ENCODE data around the gene FBXO39. TPM values are rescaled to one million over a fixed set of nuclear protein-coding genes. Genes with fewer than 3 reads are reported as not detected.

The FBXO39 gene
- total RNA-seq, 1 experiment from 2014 or later: not detected

DNA sequence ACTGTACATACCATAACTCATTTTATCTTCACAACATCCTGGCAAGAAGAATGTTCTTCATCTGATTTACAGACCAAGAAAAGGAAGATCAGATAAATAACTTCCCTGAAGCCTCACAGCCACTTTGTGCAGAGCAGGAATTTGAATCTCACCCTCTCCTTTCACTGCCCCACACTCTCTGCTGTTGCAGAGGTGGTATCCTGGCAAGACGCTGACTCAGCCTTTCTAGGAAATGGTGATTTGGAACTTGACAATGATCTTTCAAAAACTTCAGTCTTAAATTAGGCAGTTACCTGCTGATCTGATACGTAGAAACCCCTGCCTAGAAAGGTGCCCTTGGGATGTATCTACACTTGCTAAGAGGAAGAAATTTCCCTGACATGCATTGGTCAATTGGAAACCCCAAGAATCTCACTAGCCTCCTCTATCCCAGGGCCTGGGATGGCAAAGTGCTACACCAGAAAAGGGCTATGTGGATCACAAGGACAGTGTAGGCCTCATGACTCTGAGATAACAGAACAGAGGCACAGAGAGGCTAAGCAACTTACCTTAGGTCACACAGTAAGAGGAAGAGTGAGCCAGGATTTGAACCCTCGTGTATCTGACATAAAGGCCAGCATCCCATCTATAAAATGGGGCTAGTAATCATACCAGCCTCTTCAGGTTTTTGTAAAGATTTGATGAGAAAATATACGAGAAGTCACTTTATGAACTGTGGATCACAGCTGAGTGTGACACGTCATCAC is 17.9 kb downstream of the FBXO39 start (continued):
- TF ChIP-seq, protein P1, sequence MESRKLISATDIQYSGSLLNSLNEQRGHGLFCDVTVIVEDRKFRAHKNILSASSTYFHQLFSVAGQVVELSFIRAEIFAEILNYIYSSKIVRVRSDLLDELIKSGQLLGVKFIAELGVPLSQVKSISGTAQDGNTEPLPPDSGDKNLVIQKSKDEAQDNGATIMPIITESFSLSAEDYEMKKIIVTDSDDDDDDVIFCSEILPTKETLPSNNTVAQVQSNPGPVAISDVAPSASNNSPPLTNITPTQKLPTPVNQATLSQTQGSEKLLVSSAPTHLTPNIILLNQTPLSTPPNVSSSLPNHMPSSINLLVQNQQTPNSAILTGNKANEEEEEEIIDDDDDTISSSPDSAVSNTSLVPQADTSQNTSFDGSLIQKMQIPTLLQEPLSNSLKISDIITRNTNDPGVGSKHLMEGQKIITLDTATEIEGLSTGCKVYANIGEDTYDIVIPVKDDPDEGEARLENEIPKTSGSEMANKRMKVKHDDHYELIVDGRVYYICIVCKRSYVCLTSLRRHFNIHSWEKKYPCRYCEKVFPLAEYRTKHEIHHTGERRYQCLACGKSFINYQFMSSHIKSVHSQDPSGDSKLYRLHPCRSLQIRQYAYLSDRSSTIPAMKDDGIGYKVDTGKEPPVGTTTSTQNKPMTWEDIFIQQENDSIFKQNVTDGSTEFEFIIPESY (IDR thresholded peaks at IDR 0.05; ENCODE audit: extremely low read depth, insufficient replicate concordance, low read length): no peak
- TF ChIP-seq, protein P2, sequence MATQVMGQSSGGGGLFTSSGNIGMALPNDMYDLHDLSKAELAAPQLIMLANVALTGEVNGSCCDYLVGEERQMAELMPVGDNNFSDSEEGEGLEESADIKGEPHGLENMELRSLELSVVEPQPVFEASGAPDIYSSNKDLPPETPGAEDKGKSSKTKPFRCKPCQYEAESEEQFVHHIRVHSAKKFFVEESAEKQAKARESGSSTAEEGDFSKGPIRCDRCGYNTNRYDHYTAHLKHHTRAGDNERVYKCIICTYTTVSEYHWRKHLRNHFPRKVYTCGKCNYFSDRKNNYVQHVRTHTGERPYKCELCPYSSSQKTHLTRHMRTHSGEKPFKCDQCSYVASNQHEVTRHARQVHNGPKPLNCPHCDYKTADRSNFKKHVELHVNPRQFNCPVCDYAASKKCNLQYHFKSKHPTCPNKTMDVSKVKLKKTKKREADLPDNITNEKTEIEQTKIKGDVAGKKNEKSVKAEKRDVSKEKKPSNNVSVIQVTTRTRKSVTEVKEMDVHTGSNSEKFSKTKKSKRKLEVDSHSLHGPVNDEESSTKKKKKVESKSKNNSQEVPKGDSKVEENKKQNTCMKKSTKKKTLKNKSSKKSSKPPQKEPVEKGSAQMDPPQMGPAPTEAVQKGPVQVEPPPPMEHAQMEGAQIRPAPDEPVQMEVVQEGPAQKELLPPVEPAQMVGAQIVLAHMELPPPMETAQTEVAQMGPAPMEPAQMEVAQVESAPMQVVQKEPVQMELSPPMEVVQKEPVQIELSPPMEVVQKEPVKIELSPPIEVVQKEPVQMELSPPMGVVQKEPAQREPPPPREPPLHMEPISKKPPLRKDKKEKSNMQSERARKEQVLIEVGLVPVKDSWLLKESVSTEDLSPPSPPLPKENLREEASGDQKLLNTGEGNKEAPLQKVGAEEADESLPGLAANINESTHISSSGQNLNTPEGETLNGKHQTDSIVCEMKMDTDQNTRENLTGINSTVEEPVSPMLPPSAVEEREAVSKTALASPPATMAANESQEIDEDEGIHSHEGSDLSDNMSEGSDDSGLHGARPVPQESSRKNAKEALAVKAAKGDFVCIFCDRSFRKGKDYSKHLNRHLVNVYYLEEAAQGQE (IDR thresholded peaks at IDR 0.05; ENCODE audit: low read depth): no peak

- H3K4me3 ChIP-seq (replicated peaks in 1 of 2; ENCODE audit: low read depth in 1 of 2, low read length in 2 of 2): no peak overlapping the region
- DNase-seq (ENCODE audit: low read depth, low spot score) (no peak), ATAC-seq (no peak)
- no peaks in the 10 kb centered on the region for H3K4me1 ChIP-seq (ENCODE audit: control insufficient read depth in 1 of 2, insufficient read depth in 2 of 2, low read length in 2 of 2)
- ChIA-PET CTCF (interaction anchor here (0.7 kb wide), 1 partner anchor 48 kb away, joined by 3 read pairs; no protein-coding TSS in a partner anchor), RAD21 (ENCODE audit: low non-redundant PET in 1 of 2, low total read pairs in 2 of 2, uncharacterized antibody in 2 of 2, unreplicated experiment in 2 of 2) (no interaction called here), POLR2A (no interaction called here)
- H3K9me2 ChIP-seq (ENCODE audit: insufficient read depth): no peaks in the 10 kb centered on the region
- H3K9me3 ChIP-seq (ENCODE audit: control insufficient read depth in 1 of 2, insufficient read depth in 1 of 2, low read depth in 1 of 2, low read length in 2 of 2): no peaks in the 10 kb centered on the region
- H2AFZ ChIP-seq (ENCODE audit: low read depth, low read length, poor library complexity, severe bottlenecking): no peak overlapping the region
- BruUV-seq (replicated peaks): no TSS peak
- H3K27me3 ChIP-seq (ENCODE audit: insufficient read depth, low read length): peaks cover 27% of the 10 kb centered on the region; the same call in 1 of the 2 replicates
- H3K79me2 ChIP-seq (ENCODE audit: insufficient read depth, low read length): no peaks in the 10 kb centered on the region
- no peak overlapping the region for H3K4me2 ChIP-seq (ENCODE audit: low read length)
- no peak overlapping the region for H3K27ac ChIP-seq (ENCODE audit: low read depth, low read length)
- H3K9ac ChIP-seq (ENCODE audit: low read length): no peak overlapping the region
- no peaks in the 10 kb centered on the region for H4K20me1 ChIP-seq (ENCODE audit: insufficient read depth)
- no peaks in the 10 kb centered on the region for H3K36me3 ChIP-seq (ENCODE audit: control insufficient read depth in 1 of 2, insufficient read depth in 2 of 2, low read length in 2 of 2)
- intact Hi-C loops (cut with micrococcal nuclease): no loop called here
- TF ChIP-seq ELF1 (IDR thresholded peaks at IDR 0.05; ENCODE audit: borderline replicate concordance, low read depth) (no peak), JUND (IDR thresholded peaks at IDR 0.05) (no peak), CTCF (IDR thresholded peaks at IDR 0.05 in 2 of 3, conservative IDR thresholded peaks at IDR 0.05 in 1 of 3; ENCODE audit: borderline replicate concordance in 1 of 3, insufficient read depth in 1 of 3, low read depth in 2 of 3, low read length in 2 of 3) (no peak), TCF7L2 (IDR thresholded peaks at IDR 0.05; ENCODE audit: borderline replicate concordance, extremely low read depth, insufficient read depth, insufficient read length) (no peak), FOSL1 (IDR thresholded peaks at IDR 0.05; ENCODE audit: low read depth) (no peak), POLR2A (IDR thresholded peaks at IDR 0.05; ENCODE audit: borderline replicate concordance, extremely low read depth, insufficient read depth, insufficient read length) (no peak), MAX (IDR thresholded peaks at IDR 0.05) (no peak), ZNF274 (IDR thresholded peaks at IDR 0.05; ENCODE audit: low read depth, low read length) (no peak)
- TF ChIP-seq, protein P1 (IDR thresholded peaks at IDR 0.05; ENCODE audit: extremely low read depth, insufficient replicate concordance, low read length): no peak
Measured at GRCh38 chr17:6796017-6796886, 20.2 kb downstream of the FBXO39 start.
